GM18861 (cell line): Measurements from ENCODE around the gene C1orf21.

ENCODE experiments used
- ATAC-seq: cut with Tn5 transposase; IDR thresholded peaks from one replicate; pipeline ENCODE4 v1.9.1; 2021; ENCODE audit not compliant: unreplicated experiment

C1orf21 gene

DNA sequence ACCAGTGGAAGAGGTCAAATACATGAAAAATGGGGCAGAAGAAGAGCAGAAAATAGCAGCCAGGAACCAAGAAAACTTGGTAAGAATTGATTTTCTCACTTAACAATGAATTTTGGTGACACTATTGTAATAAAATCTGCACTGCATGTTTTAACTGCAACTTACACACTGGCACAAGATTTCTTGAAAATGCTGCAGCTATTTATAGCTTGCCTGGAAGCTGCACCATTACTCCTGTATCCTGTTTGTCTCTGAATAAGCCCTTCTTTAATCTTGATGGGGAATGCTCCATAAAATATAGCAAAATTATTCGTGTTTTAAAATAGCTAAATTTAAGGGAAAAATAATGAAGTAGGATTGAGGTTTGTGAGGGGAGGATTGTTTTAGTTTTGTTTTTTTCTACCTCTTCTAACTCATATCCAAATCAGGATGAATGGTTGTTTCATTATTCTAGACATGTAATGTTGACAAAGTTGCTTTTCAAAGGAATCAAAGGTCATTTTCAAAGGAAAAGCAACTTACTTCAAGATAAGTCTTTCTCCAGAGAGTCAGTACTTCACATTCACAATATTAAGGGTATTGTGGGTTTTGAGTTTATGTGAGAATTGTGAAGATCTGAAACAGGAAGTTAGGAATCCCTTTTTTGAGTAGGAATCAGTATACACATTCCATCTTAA is 120.9 kb downstream of the C1orf21 start:
- no peak for ATAC-seq

DNA sequence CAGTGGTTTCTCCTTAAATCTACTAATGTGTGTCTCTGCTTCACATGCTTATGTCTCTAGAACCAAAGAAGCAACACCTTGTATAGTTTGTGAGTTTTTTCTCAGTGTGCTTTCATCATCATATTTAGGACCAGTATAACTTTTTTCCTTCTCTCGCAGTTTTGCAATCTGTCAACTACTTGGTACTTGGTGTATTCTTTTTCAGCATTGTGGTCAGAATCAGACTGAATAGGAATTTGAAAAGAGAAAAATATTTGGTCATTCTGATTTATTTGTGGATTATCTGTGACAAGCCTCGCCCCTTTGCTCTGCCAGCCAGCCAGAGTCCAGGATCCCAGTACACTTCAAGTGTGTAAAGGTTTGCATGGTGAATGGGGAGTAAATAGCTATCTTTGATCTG is 122.3 kb downstream of the C1orf21 start:
- no peak for ATAC-seq

DNA sequence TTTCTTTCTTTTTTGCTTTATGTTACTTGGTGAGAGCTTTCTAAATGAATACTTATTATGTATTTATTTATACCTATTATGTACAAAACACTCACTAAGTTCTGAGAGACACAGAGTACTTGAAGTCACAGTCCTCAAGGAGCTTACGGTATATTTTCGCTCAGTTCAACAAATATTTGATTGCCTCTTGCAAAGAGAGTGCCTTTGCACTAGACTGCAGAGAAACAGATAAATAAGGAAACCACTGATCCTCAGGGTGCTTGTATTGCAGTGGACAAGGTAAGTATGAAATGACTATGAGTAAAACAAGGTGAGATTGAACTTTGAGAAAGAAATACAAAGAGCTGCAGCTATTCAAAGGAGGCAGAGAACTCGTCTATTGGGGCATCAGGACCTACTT is 123.3 kb downstream of the C1orf21 start:
- ATAC-seq: no peak

DNA sequence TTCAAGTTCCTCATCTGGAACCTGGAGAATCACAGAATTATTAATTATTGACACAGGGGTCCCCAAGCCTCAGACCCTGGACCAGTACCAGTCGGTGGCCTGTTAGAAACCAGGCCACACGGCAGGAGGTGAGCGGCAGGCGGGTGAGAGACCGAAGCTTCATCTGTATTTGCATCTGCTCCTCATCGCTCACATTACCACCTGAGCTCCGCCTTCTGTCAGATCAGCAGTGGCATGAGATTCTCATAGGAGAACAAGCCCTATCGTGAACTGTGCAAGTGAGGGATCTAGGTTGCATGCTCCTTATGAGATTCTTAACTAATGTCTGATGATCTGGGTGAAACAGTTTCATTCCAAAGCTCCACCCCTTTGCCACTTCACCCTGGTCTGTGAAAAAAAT is 125.9 kb downstream of the C1orf21 start:
- no peak for ATAC-seq

DNA sequence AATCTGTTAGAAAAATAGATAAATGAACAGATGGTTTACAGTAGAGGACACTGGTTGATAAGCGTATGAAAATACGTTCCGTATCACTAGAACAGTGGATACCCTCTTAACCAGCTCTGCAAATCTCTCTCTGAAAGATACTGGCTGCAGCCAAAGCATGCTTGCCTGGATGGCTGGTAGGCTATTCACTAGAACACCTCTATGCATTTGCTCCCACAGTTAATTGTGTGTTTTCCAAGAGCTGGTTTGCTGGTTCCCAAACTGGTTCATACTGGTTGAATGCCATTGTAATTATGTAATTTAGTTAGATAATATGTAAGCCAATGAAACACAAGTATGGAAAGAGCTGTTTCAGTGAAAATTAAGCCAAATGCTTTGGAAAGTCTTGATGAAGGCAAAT is 126.6 kb downstream of the C1orf21 start:
- ATAC-seq: no peak

DNA sequence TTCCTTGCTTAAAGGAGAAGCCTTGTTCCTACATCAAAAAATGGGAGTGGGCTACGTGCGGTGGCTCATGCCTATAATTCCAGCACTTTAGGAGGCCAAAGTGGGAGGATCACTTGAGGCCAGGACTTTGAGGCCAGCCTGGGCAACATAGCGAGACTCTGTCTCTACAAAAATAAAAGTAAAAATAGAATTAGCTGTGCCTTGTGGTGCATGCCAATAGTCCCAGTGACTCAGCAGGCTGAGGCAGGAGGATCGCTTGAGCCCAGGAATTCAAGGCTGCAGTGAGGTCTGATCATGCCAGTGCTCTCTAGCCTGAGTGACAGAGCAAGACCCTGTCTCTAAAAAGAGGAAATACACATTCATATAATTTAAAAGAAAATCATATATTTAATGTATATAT is 127.1 kb downstream of the C1orf21 start:
- no peak for ATAC-seq

DNA sequence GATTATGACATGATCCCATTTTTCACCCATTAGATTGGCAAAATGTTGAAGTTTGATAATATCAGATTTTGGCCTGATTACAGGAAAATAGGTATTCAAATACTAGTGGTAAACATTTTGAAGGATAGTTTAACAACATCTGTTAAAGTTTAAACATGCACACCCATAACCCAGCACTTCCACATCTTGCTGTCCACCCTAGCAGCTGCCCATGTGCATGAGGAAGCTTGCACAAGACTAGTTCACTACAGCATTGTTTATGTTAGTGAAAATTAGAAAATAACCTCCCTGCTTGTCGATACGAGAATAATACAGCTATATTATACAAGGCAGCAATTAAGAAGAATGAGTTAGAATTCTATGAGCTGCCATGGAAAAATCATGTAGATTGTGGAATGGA is 127.6 kb downstream of the C1orf21 start:
- ATAC-seq: no peak

DNA sequence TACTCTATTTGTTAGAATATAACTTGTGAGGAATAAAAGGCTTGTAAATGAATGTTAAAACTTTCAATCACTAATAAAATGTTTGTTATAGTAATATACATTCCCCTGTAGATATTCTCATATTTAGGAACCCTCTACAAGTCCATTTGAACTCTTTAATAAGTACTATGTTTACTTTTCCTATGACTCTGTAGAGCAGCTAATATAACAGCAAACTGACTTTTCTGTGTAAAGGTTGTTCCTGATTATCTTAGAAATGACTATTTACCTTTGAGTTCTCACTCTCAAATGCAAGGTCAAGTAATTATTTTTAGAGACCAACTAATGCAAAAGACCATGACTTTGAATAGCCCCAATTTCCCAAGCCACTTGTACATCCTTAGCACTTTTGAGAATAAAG is 130.3 kb downstream of the C1orf21 start:
- ATAC-seq: no peak

DNA sequence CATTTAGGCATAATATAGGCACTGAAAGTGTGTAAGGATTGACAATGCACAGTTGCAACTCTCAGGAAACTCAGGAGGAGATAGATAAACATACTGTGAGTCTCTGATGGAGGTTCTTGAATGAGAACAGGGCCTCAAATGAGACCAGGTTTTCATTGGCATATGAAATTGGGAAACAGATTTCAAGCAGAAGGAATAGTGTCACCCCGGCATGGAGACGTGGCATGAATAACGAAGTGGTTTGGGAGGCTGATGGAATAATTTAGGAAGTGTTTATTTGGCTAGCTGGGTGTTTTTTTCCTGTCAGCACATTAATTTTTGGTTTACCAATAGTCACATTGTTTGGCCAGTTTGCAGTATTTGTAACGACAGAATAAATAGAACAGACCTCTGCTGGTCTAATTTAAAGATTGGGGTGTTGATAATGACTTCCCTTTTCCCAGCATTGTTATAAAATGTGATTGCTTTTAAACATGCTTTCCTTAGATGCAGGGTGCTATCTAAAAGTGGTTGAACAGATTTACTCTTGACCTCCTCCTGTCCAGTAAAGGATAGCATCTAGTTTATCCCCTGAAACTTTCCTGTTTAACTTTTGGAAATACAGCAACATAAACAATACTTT is 132.0 kb downstream of the C1orf21 start:
- ATAC-seq: no peak

DNA sequence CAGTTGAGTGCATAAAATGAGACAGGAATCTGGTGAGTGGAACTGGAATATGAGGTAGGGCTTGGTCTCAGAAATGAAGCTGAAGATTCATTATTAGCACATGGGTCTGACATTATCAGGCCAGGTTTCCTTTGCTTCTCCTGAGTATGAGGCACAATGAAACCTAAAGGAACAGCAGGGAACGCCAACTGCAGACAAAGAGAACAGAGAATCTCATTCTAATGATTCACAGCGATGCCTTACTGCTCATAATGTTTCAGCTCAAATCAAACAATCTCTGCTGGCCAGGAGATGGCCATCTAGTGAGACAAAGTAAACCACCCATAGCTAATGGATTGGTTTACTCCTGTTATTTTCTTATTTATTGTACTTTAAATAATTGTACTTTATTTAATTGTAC is 133.5 kb downstream of the C1orf21 start:
- no peak for ATAC-seq

DNA sequence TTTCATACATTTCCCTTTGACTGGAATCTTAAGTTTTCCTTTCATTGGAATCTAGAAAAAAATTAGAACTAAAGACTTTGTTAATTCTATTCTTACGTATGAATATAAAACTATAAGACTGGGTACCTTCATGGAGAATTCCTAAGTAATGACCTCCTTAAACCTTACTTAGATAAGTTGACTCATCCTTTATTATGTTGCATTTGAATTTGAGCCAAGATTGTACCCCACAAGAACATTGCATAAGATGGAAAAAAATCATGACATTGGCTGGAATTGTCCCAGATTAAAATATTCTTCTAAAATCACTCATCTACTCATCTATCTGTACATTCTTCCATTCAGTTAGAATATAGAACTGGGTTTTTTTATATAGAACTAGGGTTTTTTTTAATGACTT is 137.4 kb downstream of the C1orf21 start:
- ATAC-seq: no peak

DNA sequence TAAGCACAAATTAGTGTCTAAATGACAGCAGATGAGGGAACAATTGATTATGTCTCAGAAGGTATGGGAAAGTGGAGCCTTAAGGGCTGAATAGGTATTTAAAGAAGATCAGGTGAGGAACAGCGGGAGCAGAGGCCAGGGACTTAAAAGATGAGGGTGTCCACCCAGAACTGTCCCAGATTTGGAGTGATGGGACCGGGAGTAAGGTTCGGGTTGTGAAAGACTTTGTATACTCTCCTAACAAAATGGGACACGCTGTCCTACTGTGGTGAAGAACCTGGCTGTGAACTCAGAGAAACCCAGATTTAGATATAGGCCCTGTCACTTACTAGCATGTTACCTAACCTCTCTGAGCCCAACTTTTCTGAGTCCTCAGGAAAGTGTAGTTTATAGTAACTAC is 140.6 kb downstream of the C1orf21 start:
- no peak for ATAC-seq

DNA sequence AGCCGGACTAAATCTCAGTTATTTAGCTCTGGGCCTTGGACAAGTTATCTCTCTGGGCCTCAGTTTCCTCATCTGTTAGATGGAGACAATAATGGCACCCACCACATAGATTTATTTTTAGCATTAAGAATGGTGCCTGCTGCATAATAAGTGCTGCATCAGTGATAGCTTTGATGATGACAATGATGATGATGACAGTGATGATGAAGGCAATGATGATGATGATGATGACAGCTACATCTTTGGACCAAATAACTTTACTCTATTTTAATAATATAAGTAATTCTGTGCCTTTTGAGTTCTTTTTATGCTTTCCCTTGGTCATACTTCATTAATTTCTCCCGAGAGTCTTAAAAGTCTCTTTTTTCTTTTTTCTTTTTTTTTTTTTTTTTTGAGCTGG is 143.4 kb downstream of the C1orf21 start:
- no peak for ATAC-seq

DNA sequence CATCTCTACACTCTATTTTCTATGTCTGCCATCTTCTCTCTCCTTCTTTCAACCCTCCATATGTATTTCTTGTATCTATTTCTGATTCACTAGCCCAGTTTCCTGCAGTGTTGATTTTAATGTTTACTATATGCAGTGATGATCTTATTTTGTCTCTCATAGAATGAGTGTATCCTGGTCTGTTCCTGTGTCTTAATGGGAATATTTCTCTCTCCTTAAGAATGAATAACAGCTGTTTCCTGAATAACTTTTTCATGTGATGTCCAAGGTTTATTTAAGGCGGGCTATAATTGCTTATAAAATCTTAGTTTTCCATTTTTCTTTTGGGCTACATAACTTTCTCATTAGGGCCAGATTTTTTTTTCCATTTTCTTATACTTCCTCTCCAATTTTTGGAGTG is 144.5 kb downstream of the C1orf21 start:
- no peak for ATAC-seq

DNA sequence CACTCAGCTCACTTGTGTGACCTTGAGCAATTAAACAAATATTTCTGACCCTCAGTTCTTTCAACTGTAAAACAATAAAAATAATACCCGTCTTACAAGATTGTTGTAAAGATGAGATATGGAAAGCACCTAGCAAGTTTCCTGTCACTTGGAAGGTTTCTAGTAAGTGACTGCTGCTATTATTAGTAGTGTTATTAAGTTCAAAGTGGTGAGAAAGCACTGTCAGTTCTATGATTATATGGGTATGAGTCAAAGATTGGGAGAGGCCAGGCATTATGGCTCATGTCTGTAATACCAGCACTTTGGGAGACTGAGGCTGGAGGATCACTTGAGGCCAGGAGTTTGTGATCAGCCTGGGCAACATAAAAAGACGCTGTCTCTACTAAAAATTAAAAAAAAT is 145.4 kb downstream of the C1orf21 start:
- no peak for ATAC-seq

DNA sequence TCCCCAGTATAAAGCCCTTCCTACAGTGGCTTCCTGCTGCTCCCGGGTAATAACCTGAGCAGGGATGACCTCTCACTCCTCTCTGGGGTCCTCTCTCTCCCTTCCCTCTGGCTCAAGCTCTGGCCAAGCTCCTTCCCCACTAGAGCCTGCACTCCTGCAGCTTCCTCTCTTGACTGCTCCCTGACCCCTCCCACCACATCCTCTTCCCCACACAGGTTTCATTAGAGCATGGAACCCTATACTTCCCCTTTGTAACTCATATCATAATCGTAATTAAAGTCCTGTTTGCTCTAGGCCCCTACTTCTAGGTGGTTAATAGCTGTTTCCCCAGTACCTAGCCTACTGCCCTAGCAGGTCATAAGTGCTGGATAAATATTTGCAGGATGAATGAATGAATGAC is 146.2 kb downstream of the C1orf21 start:
- no peak for ATAC-seq

DNA sequence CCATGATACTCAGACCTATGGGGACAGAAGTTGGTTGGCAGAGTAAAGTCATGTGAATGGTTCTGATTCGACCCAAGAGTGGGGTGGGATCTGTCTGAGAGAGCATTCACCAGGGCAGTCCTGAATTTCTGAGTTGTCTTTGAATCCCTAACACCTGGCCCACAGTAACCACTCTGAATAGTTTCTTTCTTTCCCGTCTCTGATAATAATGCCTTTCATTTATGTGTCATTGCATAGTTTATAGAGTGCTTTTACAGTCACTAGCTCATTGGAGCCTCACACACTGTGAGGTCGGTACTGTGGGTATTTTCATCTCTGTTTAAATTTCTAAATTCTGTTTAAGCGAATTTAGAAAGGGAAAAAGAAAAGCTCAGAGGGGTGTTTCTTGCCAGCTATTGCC is 147.1 kb downstream of the C1orf21 start:
- ATAC-seq: no peak

DNA sequence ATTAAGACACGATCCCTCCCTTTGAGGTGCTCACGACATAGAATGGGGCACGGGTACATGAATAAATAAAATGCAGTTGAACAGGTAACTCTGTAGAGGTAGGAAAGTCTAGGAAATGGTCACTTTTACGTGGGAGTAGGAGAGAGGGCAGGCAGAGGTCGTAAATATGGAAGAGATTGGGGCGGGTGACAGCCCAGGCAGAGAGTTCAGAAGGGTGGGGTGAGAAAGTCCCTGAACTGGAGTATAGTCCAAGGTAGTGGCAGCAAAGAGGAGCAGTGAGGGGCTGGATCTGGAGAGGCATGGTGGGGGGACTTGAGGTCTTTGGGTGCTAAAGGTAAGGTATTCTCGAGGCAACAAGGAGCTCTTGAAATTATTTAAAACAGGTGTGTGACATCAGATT is 147.9 kb downstream of the C1orf21 start:
- ATAC-seq: no peak

DNA sequence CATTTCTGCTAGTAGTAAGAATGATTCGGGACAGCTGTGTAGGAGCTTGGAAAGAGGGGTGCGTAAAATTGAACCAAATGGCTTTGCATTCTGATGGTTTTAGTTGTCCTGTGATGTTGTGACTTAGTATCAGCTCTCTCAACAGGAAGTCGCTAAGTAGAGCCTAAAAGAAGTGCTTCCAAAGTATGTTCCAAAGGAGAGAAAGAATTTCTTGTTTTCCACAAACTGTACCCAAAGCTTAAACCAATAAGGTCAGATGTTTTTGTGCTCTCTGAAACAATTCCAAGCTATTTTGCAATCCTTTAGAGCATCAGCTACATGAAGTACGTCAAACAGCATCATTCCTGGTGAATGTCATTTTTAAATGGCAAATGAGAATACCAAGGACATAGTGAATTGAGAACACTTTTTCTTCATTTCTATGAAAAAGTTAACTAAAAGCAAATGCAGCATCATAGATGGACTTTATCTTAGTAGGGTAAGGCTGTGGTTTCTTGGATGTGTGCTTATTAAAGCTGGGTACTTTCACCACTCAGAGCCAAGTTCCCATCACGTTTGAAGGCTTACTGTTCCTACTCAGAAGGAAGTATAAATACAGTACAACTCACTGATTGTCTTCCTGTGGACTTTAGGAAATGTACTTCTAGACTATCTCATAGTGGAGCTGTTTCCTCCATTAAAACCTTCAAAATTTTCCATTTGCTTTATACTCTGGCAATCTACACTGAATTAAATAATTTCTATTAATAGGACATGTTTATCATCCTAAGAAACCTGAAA is 148.6 kb downstream of the C1orf21 start:
- no peak for ATAC-seq

DNA sequence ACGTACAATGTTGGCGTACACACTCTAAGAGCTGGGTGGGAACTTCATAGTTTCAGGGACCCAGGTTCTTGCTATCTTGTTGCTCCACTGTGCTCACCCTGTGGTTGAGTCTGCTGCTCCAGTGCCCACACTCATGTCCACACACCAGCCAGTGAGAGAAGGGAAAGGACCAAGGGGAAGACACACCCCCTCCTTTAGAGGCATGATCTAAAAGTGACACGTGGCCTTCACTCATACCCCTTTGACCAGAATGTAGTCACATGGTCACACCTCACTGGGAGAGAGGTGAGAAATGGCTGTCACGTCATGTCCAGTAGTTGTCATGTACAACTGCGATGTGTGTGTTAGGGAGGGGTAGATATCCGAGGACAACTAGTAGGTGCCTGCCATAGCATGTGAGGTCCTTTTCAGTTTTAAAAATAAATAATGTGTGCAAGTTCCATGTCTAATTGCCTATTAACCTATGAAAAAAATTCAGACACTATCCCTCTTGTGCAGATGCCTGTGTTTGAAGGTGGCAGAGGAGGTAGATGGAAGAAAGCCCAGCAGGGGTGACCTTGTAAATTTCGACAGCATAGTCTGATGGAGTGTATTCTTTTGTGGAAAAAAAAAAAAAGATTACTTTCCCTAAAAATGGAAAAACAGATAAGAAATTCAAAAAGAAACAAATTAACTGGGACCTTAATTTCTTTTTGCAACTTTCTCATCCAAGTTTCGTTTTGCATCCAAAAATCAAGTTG is 149.6 kb downstream of the C1orf21 start:
- no peak for ATAC-seq

DNA sequence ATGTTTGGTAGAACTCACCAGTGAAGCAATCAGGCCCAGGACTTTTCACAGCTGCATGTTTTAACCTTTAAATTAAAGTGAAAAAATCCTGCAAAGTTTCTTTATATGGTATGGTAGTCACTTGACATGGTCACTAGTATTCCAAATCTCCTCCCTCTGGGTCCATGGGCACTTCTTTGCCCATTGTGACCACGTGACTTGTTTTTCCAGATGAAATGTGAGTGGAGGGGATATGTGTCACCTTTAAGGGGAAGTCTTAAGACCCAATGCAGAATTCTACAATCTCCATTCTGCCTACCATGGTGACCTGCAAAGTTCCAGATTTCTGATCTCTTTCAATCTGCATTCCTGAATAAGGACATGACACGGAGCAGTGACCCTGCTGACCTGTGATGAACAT is 152.8 kb downstream of the C1orf21 start:
- ATAC-seq: no peak
